Glomerular endothelial cell (primary cell): Measurements from ENCODE around the gene ICOS. TPM values are rescaled to one million over a fixed set of nuclear protein-coding genes. Genes with fewer than 3 reads are reported as not detected.

Experiments used
- DNase-seq: peaks from one replicate; pipeline ENCODE4 v3.0.0-alpha.2; 2011; ENCODE audit warnings: low read depth, low spot score; ENCODE audit errors: extremely low read depth
- total RNA-seq: library from RNA; depleted of rRNA; stranded (reverse); fragments of >200 nt; gene quantifications from 2 replicates; pipeline ENCODE4 v1.2.3, GENCODE V29; 2015

The ICOS gene, protein sequence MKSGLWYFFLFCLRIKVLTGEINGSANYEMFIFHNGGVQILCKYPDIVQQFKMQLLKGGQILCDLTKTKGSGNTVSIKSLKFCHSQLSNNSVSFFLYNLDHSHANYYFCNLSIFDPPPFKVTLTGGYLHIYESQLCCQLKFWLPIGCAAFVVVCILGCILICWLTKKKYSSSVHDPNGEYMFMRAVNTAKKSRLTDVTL
- not detected in 2 replicates for total RNA-seq

DNA sequence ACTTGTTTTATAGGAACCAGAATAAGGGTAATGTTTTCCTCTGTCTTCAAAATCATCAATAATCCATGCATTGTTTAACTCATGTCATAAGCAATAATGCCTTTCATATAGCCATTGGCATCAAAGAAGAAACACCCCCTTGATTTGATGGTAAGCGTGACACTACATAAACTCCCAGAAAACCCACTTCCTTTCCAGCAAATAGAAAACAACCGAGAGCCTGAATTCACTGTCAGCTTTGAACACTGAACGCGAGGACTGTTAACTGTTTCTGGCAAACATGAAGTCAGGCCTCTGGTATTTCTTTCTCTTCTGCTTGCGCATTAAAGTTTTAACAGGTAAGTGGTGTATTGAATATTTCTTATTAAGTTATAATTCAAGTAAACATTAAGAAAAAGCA lies at the start of gene ICOS:
Gene ICOS (plus strand): TSS at position 229 of the 400 bp plus-strand sequence. CDS start 52 bp downstream, at position 281.
- no peak for DNase-seq

DNA sequence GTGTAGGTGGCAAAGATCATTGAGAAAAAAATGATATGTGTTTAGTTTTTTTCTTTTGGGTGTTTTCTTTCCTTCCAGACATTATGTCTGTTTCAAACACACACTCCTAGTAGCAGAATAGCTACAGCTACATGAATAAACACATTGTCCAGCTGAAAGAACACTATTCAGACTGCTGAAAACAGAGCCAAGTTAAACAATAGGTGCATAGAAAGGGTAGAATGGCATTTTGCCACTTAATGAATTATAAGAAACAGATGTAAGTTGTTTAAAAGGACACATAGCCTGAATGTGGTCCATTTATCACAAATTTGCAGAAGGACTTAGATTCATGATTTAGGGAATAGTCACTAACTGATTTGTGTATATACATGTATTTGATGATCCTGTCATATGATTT lies 48.9 kb upstream of the ICOS start:
- no peak for DNase-seq

DNA sequence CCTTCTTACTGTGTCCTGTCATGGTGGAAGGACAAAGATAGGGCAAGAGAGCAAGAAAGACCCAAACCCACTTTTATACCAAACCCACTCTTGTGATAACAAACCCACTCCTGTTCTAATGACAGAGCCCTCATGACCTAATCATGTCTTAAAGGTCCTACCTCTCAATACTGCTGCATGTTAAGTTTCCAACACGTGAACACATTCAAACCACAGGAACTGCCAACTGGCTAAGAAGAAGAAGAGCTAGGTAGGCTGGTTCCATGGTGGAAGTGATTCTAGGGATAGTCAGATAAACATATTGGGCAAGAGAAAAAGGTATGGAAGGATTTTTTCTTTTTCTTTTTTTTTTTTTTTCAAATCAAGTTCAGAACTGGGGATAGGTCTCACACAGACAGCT lies 47.0 kb upstream of the ICOS start:
- DNase-seq = no peak

DNA sequence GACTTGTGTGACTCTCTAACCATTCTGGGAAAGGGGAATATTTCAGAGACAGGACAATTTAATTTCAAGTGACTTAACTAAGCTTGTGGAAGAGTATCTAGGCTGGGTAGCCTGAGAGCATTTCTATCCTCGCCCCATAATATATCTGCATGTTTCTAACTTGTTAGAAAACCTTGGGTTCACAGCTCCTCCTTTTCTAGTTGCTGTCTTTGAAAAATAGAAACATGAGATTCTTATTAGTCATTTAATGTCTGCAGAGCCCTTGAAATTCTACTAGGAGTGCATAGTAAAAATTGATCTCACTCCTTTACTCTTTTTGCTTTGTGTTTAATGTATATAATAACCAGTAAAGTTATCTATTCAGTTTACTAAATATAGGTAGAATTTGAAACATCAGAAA lies 46.6 kb upstream of the ICOS start:
- DNase-seq = no peak

DNA sequence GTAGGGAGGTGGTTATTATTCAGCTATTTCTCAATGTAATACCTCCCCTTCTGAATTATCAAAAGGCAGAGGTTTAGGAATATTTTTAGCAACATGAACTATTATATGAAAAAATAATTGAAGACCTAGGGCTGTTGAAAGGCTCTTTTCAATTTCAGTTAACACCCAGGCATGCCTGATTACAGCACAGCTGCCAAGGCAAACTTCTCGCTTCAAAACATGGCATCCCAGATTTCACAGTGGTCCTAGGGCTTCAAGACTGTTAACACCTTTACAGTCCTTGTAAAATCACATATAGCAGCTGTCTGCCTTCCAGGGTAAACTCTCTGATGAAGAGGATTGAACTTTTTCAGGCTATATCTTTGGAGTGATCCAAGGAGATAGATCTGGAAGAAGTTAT lies 45.8 kb upstream of the ICOS start:
- no peak for DNase-seq

DNA sequence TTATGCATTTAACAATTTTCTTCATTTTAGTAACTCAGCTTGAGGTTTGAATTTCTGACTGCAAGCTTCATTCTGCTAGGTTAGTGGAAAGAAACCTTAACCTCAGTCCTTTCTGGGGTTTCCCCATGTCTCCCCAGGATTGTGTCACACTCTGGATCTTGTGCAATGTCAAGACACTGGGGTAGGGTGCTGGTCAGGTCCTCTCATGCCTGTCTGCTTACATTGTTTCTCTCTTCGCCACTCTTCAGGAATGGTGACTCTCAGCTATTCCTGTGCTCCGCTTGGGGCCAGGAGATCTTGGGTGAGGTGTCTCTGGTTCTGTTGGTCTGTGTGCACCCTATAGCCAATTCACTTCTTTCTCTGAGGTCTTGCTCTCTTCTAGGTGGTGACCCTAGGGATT lies 45.1 kb upstream of the ICOS start:
- no peak for DNase-seq

DNA sequence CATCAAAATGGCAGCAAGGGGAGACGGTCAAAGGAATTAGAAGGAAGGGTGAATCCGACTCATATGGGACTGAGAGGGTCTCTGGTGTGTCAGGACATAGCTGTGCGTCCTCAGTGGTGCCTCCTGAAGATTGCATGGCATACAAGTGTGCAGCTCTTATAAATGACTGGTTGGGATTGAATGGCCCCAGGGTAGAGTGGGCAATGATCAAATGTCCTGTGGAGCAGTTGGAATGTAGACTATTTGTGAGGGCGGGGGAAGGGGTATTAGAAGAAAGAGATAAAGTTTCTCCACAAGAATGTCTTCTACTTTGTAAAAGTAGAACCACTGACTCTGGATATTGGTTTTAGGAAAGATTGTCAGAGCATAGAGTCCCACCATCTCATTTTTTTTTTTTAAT lies 44.4 kb upstream of the ICOS start:
- no peak for DNase-seq

DNA sequence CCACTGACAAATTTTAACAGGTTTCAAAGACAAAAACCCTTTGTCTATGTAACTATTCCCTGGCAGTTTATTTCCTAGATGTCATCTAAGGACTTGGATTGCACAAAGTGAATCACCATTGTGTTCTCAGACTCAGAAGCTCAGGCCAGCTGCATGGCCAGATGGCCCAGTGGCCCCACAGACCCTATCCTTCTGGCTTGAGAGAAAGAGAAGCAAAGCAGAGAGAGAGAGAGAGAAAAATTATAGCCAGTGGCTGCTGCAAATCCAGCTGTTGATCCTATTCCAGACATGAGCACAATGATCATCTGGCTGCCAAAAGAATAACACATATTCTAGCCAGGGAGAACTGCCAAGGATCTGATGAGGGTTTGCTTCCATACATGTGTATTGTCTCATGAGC lies 43.2 kb upstream of the ICOS start:
- DNase-seq = no peak

DNA sequence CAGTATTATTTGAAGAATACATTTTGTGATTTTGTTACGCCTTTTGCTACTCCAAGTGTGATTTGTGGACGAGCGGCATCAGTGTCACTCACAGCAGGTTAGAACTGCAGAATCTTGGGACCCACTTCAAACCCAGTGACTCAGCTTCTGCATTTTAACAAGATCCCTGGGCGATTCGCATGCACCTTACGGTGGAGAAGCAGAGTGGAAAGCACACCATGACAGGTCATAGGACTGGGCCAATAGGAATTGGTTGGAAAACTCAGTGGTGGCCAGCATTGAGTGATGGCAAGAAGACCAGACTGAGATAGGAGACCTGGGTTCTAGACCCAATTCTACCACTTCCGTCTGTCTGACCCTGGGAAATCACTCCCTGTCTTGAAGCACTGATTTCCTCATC lies 42.7 kb upstream of the ICOS start:
- DNase-seq = no peak

DNA sequence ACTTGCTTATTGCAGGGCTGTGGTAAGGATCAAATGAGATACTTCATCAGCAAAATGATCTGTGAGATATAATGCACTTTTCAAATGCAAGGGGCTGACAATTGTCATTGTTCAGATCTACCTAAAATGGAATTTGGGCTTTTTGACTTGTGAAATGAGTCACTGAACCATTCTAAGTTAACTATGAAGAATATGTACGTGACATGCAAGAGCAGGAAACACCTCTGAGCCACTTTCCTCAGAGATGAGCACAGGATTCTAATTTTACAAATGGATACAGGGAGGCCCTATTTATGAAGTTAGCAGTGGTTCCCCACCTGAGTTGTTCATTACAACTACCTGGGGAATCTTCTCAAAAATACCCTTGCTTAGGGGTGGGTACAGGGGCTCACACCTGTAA lies 42.3 kb upstream of the ICOS start:
- DNase-seq = no peak

DNA sequence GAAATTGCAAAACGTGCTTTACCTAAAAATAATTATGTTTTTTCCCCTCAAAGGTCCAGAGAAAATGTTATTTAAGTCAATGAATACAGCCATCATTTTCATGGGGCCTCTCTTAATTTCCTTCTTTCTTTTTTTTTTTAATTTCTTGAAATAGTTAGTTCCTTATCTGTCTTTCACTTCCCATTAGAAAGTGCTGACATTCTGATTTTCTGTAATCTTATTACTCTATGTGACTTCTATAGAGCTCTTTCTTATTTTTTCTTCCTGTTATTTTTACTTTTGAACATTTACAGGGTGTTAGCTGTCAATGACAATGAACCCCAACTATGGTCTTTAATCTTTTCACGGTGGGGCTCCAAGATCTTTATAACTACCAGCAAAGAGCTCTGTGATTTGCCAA lies 39.0 kb upstream of the ICOS start:
- no peak for DNase-seq

DNA sequence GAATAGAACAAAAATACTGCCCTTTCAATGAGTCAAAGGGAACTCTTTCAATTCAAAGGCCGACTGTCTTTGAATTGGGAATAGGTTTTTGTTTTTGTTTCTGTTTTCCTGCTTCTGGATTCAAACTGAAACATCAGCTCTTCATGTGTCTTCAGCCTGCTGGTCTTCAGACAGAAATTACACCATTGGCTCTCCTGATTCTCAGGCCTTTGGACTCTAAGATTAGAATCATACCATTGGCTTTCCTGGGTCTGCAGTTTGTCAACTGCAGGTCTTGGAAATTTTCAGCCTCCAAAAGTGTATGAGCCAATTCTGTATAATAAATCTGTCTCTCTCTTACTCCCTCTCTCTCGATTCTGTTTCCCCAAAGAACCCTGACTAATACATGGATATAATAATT lies 37.9 kb upstream of the ICOS start:
- DNase-seq = no peak

DNA sequence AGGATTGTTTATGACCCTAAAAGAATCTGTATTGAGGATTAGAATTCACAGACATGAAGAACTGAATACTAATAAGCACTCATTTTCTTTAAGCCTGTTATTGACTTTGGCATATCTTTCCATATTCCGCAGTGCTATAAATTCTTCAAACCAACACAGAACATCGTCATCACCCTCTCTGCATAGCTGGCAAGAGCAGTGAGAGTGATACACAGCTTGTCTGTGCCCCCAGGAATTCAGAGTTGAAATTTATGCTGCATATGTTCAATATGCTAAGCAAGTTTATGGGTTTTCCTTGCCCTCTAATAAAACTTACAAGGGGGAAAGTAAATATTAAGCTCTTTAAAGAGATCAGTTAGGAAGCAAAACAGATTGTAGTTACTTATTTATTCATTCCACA lies 36.3 kb upstream of the ICOS start:
- no peak for DNase-seq

DNA sequence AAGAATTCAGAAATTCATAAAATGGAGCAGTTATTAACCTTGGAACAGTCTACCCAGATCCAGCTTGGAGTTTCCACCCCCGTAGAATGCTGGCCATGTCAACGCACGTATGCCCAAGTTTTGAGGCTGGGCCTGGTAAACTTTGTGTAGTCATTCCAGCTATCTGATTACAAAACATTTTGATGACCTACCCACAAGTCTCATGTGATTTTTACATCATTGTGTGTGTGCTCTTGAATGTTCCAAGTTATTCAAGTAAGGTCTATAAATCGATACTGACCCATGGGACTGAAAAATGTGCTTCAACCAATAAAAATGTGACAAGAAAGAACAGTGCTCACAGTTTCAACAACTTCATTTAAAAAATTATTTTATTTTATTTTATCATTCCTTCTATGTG lies 32.5 kb upstream of the ICOS start:
- no peak for DNase-seq

DNA sequence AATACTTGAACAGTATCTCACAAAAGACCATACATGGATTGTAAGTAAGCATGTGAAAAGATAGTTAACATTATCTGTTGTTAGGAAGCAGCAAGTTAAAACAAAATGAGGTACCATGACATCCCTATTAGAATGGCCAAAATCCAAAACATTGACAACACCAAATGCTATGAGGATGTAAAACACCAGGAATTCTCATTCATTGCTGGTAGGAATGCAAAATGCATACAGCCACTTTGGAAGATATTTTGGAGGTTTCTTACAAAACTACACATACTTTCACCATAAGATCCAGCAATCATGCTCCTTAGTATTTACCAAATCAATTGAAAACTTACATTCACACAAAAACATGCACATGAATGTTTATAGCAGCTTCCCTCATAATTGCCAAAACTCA lies 30.9 kb upstream of the ICOS start:
- no peak for DNase-seq

DNA sequence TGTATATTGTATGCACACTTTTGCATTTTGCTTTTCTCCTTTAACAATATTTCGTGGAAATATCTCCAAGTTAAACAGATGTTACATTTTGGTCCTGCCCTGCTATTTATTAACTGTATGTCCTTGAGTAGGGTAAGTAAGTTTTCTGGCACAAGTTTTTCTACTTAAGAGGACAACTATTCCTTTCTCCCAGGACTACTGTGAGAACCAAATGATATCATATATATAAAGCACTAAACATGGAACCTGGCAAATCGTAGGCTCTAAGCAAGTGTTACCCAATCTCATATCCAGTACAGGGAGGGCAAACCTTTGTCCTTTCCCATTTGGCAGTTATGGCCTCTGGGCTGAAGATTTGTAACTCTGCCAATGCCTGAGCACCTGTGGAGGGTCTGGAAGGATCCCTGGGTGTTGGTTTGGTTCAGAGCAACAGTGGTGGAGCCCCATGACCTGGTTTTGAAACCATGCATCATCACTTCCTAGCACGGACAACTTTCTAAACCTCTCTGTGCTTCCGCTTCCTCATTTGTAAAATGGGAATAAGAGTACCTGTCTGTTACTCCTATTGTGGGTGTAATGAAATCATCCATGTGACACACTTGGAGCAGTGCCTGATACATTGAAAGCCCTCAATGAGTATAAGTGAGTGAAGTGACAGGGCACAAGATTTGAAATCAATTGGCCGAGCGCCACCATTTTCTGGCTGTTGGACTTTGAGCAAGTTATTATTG lies 28.3 kb upstream of the ICOS start:
- no peak for DNase-seq

DNA sequence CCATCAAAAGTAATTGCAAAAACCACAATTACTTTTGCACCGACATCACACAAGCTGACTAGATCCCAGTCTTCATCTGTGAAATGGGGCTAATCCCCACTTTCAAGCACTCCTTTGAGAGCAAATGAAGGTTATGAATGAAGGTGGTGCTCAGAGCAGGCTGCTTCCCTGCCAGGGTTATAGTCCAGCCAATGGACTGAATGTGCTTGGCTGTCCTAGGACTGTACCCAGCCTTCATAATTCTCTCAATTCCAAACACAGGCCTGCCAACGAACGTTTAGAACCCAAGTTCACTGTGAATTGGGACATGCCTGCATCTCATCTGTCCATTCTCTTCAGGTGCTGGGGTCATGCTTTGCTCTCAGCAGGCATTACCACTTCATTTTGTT lies 27.8 kb upstream of the ICOS start:
- no peak for DNase-seq

DNA sequence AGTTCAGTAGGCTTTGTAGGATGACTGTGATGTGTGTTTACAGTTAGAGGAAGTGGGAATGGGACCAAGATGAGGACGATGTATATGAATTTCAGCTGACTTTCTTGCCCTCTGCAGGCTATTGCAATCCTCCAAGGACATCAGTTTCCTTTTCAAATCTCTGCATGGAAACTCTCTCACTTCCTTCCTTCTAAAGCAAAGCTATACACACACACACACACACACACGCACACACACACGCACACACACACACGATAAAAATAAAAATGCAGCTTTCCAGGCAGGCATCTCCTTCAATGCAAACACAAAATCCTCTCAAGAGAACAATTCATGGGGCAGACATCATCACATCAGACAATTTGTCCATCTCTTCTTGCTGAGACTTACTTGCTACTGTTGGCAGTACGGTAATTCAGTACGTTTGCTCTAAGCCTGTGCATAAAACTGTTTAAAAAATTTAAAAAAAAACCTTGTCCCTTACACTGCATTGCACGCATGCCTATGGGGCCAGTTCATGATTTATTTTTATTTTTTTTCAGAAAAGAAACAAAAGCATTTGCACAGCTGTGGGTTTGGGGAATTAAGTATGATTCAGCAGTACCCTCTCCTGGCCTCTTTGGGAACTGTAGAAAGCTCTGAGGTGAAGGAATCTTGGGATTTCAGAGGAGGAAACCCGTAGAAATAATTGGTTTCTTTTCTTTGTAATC lies 27.1 kb upstream of the ICOS start:
- DNase-seq = peak; percentile 67

DNA sequence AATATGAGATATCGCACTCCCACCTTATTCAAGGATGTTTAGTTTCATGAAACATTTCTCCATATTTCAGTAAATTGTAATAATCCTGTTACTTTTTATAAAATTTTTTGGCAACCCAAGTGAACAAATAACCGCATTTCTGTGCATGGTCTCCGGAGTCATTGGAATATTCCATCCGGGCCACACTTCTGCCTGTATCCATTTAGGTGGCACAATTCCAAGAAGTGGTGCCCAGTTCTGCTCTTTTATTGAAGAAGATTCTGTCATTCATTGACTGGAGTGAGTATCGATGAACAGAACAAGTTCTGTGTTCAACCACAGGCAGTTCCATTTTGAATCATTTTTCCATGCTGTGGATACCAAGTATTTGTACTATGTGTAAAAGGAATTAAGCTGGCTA lies 26.6 kb upstream of the ICOS start:
- no peak for DNase-seq

DNA sequence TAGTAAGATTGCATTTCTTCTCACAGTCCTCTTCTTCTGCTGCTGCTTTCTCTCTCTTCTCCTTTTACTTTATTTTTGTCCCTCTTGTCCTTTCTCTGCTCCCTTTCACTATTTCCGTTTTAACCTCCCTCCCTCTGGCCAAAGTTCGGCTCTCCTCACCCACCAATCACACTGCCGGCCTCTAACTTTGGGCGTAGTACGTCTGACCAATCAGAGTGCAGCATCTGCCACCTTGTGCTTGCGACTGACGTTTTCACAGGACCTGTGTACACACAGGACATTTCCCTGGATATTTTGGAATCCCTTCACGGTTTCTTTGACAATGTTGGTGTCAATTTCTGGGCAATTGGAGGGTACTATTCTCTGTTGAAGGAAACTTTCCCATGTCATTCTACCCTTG lies 22.6 kb upstream of the ICOS start:
- no peak for DNase-seq

DNA sequence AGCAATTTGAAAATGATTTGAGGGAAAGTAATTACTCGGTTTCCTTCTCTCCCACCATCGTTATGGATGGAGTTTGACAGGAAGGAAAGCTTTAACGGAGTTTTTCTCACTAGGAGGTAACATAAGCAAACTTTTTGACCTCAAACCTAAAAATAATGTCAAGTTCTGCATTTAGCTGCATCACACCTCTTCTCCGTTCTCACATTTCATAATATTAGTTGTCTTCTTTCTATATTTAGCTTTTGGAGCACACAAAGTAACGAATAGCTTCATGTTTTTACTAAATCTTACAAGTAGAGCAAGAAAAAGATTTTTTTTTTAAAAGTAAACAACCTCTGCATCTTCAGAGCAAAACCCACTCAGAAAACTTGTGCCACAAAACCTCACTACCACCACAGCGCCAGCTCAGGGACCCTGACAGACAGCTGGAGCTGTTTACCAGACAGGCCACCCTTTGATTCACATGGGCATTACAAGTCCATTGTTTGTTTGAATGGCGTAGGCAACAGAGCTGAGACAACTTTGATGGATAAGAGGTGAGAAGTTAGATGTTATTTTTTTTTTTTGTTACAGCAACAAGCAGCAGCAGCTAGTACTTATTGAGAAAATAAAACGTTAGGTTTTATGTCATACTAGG lies 21.9 kb upstream of the ICOS start:
- DNase-seq = no peak

DNA sequence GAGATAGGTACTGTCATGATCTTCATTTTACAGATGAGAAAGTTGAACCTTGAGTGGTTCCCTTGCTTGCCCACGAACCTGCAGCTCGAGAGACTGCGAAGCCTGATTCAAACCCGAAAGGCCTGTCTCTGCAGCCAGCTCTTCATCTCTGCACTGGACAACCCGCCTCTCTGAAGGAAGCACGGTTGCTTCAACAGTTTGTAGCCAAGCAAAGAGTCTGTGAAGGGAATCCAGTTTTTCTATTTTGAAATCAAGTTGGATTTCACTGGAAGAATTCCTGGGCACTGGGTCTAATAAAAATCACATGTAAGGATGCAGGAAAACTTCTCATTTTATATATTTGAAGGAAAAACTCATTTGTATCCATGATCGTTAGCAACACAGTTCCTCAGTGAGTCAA lies 21.3 kb upstream of the ICOS start:
- no peak for DNase-seq
